Mesothelial cell of epicardium (in vitro differentiated cells): ENCODE measurements around the gene KCNMB4. TPM values are rescaled to one million over a fixed set of nuclear protein-coding genes. Genes with fewer than 3 reads are reported as not detected.

Experiments used
- DNase-seq, 2 experiments: peaks; one replicate each; pipeline ENCODE4 v3.0.0; 2021; ENCODE audit warnings: low spot score in 2 of 2; ENCODE audit not compliant: unreplicated experiment in 2 of 2
- H3K27ac Mint-ChIP-seq: 2 replicates; pipeline ENCODE4 v1.8.0; 2021; ENCODE audit warnings: mixed read lengths
- H3K27me3 Mint-ChIP-seq: 2 replicates; pipeline ENCODE4 v1.8.0; 2021; ENCODE audit warnings: low read depth, mixed read lengths
- H3K36me3 Mint-ChIP-seq: 2 replicates; pipeline ENCODE4 v1.8.0; 2021; ENCODE audit warnings: mixed read lengths
- H3K4me1 Mint-ChIP-seq: 2 replicates; pipeline ENCODE4 v1.8.0; 2021; ENCODE audit warnings: mixed read lengths
- H3K4me3 Mint-ChIP-seq: 2 replicates; pipeline ENCODE4 v1.8.0; 2021; ENCODE audit warnings: mild to moderate bottlenecking, moderate library complexity, mixed read lengths
- H3K9me3 Mint-ChIP-seq: 2 replicates; pipeline ENCODE4 v1.8.0; 2021; ENCODE audit warnings: mixed read lengths
- total RNA-seq: library from RNA; stranded (reverse); gene quantifications from 3 replicates; pipeline ENCODE4 v1.2.1, GENCODE V29; 2021
- TF ChIP-seq, protein P1 (sequence below): fragments of 200-600 bp; sonication (generic); IDR thresholded peaks from one replicate; pipeline ENCODE4 v1.5.0; 2021; ENCODE audit warnings: antibody characterized with exemption; ENCODE audit not compliant: unreplicated experiment

Gene KCNMB4
- total RNA-seq, 1 donor from 2014 or later: 14.1 TPM

DNA sequence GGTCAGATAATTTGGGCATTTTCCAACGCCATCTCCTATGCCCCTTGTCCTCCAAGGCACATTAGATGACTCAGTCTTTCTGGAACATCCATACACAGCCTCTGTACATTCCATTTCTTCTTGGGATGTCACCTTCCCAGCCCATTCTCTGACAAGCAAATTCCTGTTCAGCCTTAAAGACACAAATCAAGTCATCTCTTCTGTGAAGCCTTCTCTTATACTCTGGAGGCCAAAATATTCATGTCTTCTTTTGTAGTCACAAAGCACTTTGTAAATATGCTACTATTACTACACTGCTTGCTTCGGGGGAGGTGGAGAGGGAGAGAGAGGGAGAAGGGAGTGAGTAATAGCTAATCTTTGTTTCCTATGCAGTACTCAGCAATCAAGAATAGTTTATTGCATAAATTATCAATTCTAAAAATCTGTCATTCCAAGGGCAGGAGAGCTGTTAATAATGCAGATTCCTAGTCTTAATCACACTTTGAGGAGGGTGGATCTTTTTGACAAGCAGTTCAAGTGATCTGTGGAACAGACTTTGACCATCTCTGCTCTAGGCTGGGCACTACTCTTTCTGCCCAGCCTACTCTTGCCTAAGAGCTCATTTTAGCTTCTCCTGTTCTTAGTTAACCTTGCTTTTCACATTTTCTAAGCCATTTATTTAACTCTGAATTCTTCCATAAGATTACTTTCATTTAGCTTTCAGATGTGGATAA, 27.9 kb downstream of the KCNMB4 start:
- Mint-ChIP-seq H3K4me3 (no peak overlapping the region), H3K27me3 (no peaks in the 10 kb centered on the region), H3K9me3 (peaks cover 15% of the 10 kb centered on the region), H3K36me3 (peaks cover 37% of the 10 kb centered on the region), H3K27ac (no peak overlapping the region), H3K4me1 (peaks cover 6% of the 10 kb centered on the region)
- DNase-seq: no peak
- TF ChIP-seq, protein P1, sequence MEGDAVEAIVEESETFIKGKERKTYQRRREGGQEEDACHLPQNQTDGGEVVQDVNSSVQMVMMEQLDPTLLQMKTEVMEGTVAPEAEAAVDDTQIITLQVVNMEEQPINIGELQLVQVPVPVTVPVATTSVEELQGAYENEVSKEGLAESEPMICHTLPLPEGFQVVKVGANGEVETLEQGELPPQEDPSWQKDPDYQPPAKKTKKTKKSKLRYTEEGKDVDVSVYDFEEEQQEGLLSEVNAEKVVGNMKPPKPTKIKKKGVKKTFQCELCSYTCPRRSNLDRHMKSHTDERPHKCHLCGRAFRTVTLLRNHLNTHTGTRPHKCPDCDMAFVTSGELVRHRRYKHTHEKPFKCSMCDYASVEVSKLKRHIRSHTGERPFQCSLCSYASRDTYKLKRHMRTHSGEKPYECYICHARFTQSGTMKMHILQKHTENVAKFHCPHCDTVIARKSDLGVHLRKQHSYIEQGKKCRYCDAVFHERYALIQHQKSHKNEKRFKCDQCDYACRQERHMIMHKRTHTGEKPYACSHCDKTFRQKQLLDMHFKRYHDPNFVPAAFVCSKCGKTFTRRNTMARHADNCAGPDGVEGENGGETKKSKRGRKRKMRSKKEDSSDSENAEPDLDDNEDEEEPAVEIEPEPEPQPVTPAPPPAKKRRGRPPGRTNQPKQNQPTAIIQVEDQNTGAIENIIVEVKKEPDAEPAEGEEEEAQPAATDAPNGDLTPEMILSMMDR: no peak

DNA sequence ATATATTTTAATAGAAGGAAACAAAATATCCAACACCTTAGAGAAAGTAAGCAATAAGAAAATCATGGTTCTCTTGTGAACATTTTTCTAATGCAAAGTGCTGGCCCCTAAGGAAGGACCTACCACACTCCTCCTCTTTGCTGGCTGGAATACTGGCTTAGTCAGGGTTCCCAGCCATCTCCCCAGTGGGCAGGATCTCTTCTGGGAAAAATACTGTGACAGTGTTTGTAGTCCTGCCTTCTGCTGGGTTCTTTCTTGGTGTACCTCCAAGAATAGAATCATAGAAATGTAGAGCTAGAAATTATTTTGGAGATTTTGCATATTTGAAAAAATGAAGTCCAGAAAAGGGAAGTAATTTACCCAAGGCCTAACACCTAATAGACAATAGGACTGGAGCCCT, 31.9 kb downstream of the KCNMB4 start:
- TF ChIP-seq, protein P1: no peak
- Mint-ChIP-seq H3K27me3 (no peaks in the 10 kb centered on the region), H3K4me3 (no peak overlapping the region), H3K9me3 (no peaks in the 10 kb centered on the region), H3K27ac (no peak overlapping the region), H3K4me1 (peaks cover 6% of the 10 kb centered on the region), H3K36me3 (peaks cover 40% of the 10 kb centered on the region)
- DNase-seq: no peak

DNA sequence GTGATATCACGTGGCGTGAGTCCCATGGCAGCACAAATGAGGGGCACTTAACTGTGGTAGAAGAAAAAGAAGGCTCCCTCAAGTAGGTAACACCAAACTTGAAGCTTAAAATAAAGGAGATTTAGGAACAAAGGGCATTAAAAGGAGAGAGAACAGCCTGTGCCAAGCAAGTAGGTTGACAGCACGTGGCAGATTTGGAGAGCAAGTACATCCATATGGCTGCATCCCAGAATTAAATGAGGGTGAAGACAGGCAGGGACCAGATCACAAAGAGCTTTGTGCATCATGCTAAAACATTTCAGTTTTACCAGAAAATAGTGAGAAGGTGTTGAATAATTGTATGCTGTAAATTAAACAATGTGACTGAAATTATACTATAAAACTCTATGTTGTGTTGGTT, 32.8 kb downstream of the KCNMB4 start:
- TF ChIP-seq, protein P1: no peak
- Mint-ChIP-seq H3K4me3 (no peak overlapping the region), H3K27me3 (no peaks in the 10 kb centered on the region), H3K9me3 (no peaks in the 10 kb centered on the region), H3K27ac (no peak overlapping the region), H3K4me1 (peaks cover 1% of the 10 kb centered on the region), H3K36me3 (peaks cover 37% of the 10 kb centered on the region)
- DNase-seq: no peak

DNA sequence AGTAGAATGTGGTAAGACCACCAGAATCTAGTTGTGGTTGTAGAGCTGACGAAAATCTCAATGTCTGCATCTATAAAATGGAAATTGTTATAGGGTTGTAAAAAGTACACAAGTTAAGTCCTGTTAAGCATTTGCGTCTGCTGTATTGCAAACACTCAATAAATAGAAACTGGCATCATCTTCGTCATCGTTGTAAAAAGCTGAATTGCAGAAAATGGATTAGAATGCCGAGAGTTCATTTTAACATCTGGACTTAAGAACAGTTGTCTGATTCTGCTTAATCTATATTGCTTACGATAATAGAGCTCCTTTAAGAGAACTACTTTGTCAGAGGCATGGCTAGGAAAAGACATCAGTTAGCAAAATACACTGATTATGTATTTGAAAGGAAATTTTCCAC, 33.2 kb downstream of the KCNMB4 start:
- no peaks in the 10 kb centered on the region for H3K27me3 Mint-ChIP-seq
- peaks cover 39% of the 10 kb centered on the region for H3K36me3 Mint-ChIP-seq
- H3K9me3 Mint-ChIP-seq: no peaks in the 10 kb centered on the region
- H3K4me1 Mint-ChIP-seq: no peaks in the 10 kb centered on the region
- no peak overlapping the region for H3K4me3 Mint-ChIP-seq
- H3K27ac Mint-ChIP-seq: no peak overlapping the region
- DNase-seq: no peak
- TF ChIP-seq, protein P1: no peak

DNA sequence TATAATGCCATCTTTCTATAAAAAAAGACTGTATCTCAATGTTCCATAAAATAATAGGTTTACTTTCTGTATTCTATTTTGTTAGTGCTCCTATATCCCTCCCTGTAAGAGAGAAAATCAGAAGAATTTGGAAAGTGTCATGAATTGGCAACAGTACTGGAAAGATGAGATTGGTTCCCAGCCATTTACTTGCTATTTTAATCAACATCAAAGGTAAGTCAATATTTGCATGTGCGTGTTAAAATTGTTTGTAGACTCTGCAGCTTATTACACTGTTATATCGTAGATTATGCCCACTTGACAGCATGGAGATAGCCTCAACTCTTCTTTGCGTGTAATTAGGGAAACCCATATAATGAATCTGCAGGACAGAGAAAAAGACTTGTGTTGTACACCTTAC, 34.0 kb downstream of the KCNMB4 start:
- DNase-seq: no peak
- Mint-ChIP-seq H3K27me3 (no peaks in the 10 kb centered on the region), H3K9me3 (peaks cover 4% of the 10 kb centered on the region), H3K36me3 (peaks cover 45% of the 10 kb centered on the region), H3K27ac (no peak overlapping the region), H3K4me1 (no peaks in the 10 kb centered on the region), H3K4me3 (no peak overlapping the region)
- TF ChIP-seq, protein P1: no peak

DNA sequence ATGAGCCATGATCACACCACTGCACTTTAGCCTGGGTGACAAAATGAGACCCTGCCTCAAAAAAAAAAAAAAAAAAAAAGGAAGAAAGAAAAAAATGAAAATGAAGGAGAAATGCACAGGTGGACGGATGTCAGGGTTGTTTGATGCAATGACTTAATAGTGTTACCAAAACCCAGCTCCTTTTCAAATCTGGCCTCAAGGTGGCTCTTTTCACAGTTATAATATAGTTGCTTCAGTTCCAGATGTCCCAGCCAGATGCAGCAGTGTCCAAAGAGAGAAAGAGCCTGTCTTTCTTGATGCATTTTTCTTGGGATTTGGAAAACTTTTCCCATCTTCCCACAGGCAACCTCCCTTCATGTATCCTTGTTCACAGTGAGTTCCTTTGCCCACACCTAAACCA, 36.5 kb downstream of the KCNMB4 start:
- no peak overlapping the region for H3K4me3 Mint-ChIP-seq
- H3K4me1 Mint-ChIP-seq: no peaks in the 10 kb centered on the region
- no peak overlapping the region for H3K27ac Mint-ChIP-seq
- no peak for DNase-seq
- H3K27me3 Mint-ChIP-seq: no peaks in the 10 kb centered on the region
- TF ChIP-seq, protein P1: no peak
- peaks cover 4% of the 10 kb centered on the region for H3K9me3 Mint-ChIP-seq
- peaks cover 54% of the 10 kb centered on the region for H3K36me3 Mint-ChIP-seq
